ENCODE results near the gene TMEM62. TPM values are rescaled to one million over a fixed set of nuclear protein-coding genes. Genes with fewer than 3 reads are reported as not detected.
A peak's percentile ranks its signal among the peaks of the same experiment; 100 is the strongest.

TMEM62 gene
- total and polyA plus RNA-seq, 10 of the 15 experiments (the other 5 are each of a cell fraction or from before 2014, with no cell fraction given), result 7.0 to 26.8 (median 14.9) TPM

DNA sequence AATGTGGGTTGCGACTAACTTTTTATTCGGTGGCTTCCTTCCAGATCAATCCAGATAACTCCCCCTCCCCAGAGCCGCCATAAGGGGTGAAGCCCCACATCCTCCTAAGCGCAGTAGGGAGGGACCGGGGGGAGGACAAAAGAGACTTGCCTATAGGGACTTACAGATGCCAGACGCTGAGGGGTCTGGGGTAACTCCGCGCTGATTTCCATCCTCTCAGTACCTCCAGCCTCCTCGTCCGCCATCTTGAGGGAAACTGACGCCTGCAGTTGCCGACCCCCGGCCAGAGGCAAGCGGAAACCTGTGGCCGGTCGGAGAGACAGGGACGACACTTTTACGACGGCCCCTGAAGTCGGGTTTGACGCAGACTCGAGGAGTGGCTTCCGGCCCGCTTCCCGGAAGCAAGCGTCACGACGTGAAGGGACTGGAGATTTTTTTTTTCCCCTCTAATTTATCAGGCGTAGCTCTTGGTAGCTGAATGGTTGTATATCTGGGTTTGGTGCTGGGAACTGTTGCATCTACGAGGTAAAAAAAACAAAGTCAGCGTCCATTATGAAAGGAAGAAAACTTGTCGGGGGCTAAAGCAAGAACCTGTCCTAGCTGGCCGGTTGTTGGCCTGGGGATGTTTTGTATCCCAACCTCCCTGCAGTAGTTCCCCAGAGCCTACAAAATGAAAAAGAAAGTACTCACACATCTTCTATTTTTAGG is 27.5 kb upstream of the TMEM62 start, which contains the start of gene UBR1 (continued):
- TF ChIP-seq SUZ12 (IDR thresholded peaks at IDR 0.05; ENCODE audit: unreplicated experiment) (no peak), LARP7 (IDR thresholded peaks at IDR 0.05) (0 out of 2 replicates have a peak, but pooled peaks have one; percentile 18), NKRF (conservative IDR thresholded peaks at IDR 0.05) (peak; percentile 43; the same call in 1 of the 2 replicates), ZNF24 (IDR thresholded peaks at IDR 0.05) (no peak), SPI1 (IDR thresholded peaks at IDR 0.05; ENCODE audit: borderline replicate concordance, insufficient read depth, low read depth, low read length) (no peak), SMAD5 (IDR thresholded peaks at IDR 0.05; ENCODE audit: low read depth) (peak; percentile 59; the same call in 1 of the 2 replicates), POLR2A (IDR thresholded peaks at IDR 0.05; ENCODE audit: low read depth, low read length) (peak; percentile 84), DPF2 (IDR thresholded peaks at IDR 0.05) (0 out of 2 replicates have a peak, but pooled peaks have one; percentile 29), TAF1 (IDR thresholded peaks at IDR 0.05; ENCODE audit: borderline replicate concordance, low read depth, low read length) (peak; percentile 67; the same call in 1 of the 2 replicates), MEF2A (IDR thresholded peaks at IDR 0.05; ENCODE audit: insufficient read depth, low read depth, low read length) (no peak), ZNF274 (IDR thresholded peaks at IDR 0.05; ENCODE audit: insufficient read depth, insufficient read length) (no peak), ZBED1 (IDR thresholded peaks at IDR 0.05; ENCODE audit: borderline replicate concordance) (no peak; the same call in 1 of the 2 replicates), CREM (IDR thresholded peaks at IDR 0.05; ENCODE audit: low read depth) (peak; percentile 85), BRCA1 (IDR thresholded peaks at IDR 0.05; ENCODE audit: low read depth, low read length) (no peak)
- TF ChIP-seq, protein P1, sequence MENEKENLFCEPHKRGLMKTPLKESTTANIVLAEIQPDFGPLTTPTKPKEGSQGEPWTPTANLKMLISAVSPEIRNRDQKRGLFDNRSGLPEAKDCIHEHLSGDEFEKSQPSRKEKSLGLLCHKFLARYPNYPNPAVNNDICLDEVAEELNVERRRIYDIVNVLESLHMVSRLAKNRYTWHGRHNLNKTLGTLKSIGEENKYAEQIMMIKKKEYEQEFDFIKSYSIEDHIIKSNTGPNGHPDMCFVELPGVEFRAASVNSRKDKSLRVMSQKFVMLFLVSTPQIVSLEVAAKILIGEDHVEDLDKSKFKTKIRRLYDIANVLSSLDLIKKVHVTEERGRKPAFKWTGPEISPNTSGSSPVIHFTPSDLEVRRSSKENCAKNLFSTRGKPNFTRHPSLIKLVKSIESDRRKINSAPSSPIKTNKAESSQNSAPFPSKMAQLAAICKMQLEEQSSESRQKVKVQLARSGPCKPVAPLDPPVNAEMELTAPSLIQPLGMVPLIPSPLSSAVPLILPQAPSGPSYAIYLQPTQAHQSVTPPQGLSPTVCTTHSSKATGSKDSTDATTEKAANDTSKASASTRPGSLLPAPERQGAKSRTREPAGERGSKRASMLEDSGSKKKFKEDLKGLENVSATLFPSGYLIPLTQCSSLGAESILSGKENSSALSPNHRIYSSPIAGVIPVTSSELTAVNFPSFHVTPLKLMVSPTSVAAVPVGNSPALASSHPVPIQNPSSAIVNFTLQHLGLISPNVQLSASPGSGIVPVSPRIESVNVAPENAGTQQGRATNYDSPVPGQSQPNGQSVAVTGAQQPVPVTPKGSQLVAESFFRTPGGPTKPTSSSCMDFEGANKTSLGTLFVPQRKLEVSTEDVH (IDR thresholded peaks at IDR 0.05; ENCODE audit: low read depth, partially characterized antibody), result peak; percentile 73
- TF ChIP-seq, protein P2, sequence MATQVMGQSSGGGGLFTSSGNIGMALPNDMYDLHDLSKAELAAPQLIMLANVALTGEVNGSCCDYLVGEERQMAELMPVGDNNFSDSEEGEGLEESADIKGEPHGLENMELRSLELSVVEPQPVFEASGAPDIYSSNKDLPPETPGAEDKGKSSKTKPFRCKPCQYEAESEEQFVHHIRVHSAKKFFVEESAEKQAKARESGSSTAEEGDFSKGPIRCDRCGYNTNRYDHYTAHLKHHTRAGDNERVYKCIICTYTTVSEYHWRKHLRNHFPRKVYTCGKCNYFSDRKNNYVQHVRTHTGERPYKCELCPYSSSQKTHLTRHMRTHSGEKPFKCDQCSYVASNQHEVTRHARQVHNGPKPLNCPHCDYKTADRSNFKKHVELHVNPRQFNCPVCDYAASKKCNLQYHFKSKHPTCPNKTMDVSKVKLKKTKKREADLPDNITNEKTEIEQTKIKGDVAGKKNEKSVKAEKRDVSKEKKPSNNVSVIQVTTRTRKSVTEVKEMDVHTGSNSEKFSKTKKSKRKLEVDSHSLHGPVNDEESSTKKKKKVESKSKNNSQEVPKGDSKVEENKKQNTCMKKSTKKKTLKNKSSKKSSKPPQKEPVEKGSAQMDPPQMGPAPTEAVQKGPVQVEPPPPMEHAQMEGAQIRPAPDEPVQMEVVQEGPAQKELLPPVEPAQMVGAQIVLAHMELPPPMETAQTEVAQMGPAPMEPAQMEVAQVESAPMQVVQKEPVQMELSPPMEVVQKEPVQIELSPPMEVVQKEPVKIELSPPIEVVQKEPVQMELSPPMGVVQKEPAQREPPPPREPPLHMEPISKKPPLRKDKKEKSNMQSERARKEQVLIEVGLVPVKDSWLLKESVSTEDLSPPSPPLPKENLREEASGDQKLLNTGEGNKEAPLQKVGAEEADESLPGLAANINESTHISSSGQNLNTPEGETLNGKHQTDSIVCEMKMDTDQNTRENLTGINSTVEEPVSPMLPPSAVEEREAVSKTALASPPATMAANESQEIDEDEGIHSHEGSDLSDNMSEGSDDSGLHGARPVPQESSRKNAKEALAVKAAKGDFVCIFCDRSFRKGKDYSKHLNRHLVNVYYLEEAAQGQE (IDR thresholded peaks at IDR 0.05; ENCODE audit: low read depth, low read length), result no peak
- TF ChIP-seq, protein P3, sequence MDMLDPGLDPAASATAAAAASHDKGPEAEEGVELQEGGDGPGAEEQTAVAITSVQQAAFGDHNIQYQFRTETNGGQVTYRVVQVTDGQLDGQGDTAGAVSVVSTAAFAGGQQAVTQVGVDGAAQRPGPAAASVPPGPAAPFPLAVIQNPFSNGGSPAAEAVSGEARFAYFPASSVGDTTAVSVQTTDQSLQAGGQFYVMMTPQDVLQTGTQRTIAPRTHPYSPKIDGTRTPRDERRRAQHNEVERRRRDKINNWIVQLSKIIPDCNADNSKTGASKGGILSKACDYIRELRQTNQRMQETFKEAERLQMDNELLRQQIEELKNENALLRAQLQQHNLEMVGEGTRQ (IDR thresholded peaks at IDR 0.05; ENCODE audit: borderline replicate concordance, low read depth, low read length), result no peak

All from GM12878 (cell line).